Fibroblast of the aortic adventitia (primary cell): Measurements from ENCODE around the gene ZNF318. TPM values are rescaled to one million over a fixed set of nuclear protein-coding genes. Genes with fewer than 3 reads are reported as not detected.

Source experiments
- DNase-seq: peaks from one replicate; pipeline ENCODE4 v3.0.0-alpha.2; 2010; ENCODE audit warnings: low read depth
- H3K4me3 ChIP-seq: 2 replicates; pipeline ENCODE4 v1.5.1; 2011; ENCODE audit warnings: low read depth, mild to moderate bottlenecking, control low read depth, low read length, moderate library complexity
- CTCF ChIP-seq: IDR thresholded peaks from 2 replicates; pipeline ENCODE4 v1.5.1; 2011; ENCODE audit warnings: mild to moderate bottlenecking, low read length, control low read depth, inconsistent platforms; ENCODE audit not compliant: insufficient read depth
- total RNA-seq: library from RNA; depleted of rRNA; stranded (reverse); fragments of >200 nt; gene quantifications from 2 replicates; pipeline ENCODE4 v1.2.3, GENCODE V29; 2012; ENCODE audit warnings: low replicate concordance

ZNF318 gene
- total RNA-seq, 1 donor: 14.2 TPM

GRCh38 chr6:43292763-43293318 is 76.6 kb downstream of the ZNF318 start:
- no peak overlapping the region for H3K4me3 ChIP-seq
- no peak for DNase-seq
- no peak for TF ChIP-seq CTCF

- no peak for TF ChIP-seq CTCF
- DNase-seq: no peak
Measured at GRCh38 chr6:43292341-43292740, 77.1 kb downstream of the ZNF318 start.

GRCh38 chr6:43291708-43292107 is 77.7 kb downstream of the ZNF318 start:
- no peak for TF ChIP-seq CTCF
- no peak overlapping the region for H3K4me3 ChIP-seq
- no peak for DNase-seq

More at GRCh38 chr6:43292341-43292740, 77.1 kb downstream of the ZNF318 start:
- H3K4me3 ChIP-seq: no peak overlapping the region

GRCh38 chr6:43290905-43291355 is 78.5 kb downstream of the ZNF318 start:
- no peak overlapping the region for H3K4me3 ChIP-seq
- DNase-seq: no peak
- TF ChIP-seq CTCF: no peak

GRCh38 chr6:43290339-43290904 is 79.0 kb downstream of the ZNF318 start:
- no peak for TF ChIP-seq CTCF
- no peak overlapping the region for H3K4me3 ChIP-seq
- no peak for DNase-seq

- H3K4me3 ChIP-seq: no peak overlapping the region
- no peak for DNase-seq
- no peak for TF ChIP-seq CTCF
Measured at GRCh38 chr6:43287717-43288679, 81.4 kb downstream of the ZNF318 start.
